Ascending aorta (tissue), 2 donors: ENCODE measurements around the gene WWP2. TPM values are rescaled to one million over a fixed set of nuclear protein-coding genes. Genes with fewer than 3 reads are reported as not detected.

Source experiments
- DNase-seq, 2 donors: peaks; one replicate each; pipeline ENCODE4 v3.0.0-alpha.2; 2019; ENCODE audit warnings: low spot score in 2 of 2
- H3K27ac ChIP-seq, 2 donors: fragments of 200-600 bp; sonication (generic); one replicate each; pipeline ENCODE4 v1.5.1; 2016 to 2017; ENCODE audit warnings: mild to moderate bottlenecking in 1 of 2
- H3K27me3 ChIP-seq: fragments of 200-600 bp; sonication (generic); one replicate; pipeline ENCODE4 v1.5.1; 2017
- H3K36me3 ChIP-seq, 2 donors: fragments of 200-600 bp; sonication (generic); one replicate each; pipeline ENCODE4 v1.5.1; 2016
- H3K4me1 ChIP-seq, 2 donors: fragments of 200-600 bp; sonication (generic); one replicate each; pipeline ENCODE4 v1.5.1; 2016 to 2017; ENCODE audit warnings: mild to moderate bottlenecking in 1 of 2
- H3K4me3 ChIP-seq, 2 donors: fragments of 200-600 bp; sonication (generic); one replicate each; pipeline ENCODE4 v1.5.1; 2016 to 2017; ENCODE audit warnings: mild to moderate bottlenecking in 1 of 2
- H3K9me3 ChIP-seq, 2 donors: fragments of 200-600 bp; sonication (generic); one replicate each; pipeline ENCODE4 v1.5.1; 2016
- intact Hi-C: fragments of 100-400 bp; cut with DNase I; formaldehyde crosslinking; loops from one replicate; pipeline ENCODE4 v1.15.1; 2023
- total RNA-seq: library from RNA; depleted of rRNA; stranded (reverse); fragments of >200 nt; gene quantifications from one replicate; pipeline ENCODE4 v1.1.0, GENCODE V29; 2016
- TF ChIP-seq, protein P1 (sequence below), 3 experiments: fragments of 200-600 bp in 2 of 3; fragments of 450-650 bp in 1 of 3; sonication (generic) in 2 of 3; IDR thresholded peaks; one replicate each; pipeline ENCODE4 v1.5.1; 2016 to 2019; ENCODE audit warnings: antibody characterized with exemption in 3 of 3, mild to moderate bottlenecking in 1 of 3, moderate library complexity in 1 of 3

The WWP2 gene
- total RNA-seq, 1 donor from 2014 or later = 71.2 TPM

GRCh38 chr16:69873783-69874182, 111.7 kb downstream of the WWP2 start:
- DNase-seq = no peak
- no peak overlapping the region for H3K4me3 ChIP-seq
- H3K9me3 ChIP-seq = peaks cover 6 to 13% of the 10 kb centered on the region in 2 donors
- H3K36me3 ChIP-seq = peaks cover 20 to 42% of the 10 kb centered on the region in 2 donors
- peak overlapping the region in 1 of 2 donors; percentile 58 for H3K27ac ChIP-seq
- H3K27me3 ChIP-seq = no peaks in the 10 kb centered on the region
- no peaks in the 10 kb centered on the region for H3K4me1 ChIP-seq
- TF ChIP-seq, protein P1, sequence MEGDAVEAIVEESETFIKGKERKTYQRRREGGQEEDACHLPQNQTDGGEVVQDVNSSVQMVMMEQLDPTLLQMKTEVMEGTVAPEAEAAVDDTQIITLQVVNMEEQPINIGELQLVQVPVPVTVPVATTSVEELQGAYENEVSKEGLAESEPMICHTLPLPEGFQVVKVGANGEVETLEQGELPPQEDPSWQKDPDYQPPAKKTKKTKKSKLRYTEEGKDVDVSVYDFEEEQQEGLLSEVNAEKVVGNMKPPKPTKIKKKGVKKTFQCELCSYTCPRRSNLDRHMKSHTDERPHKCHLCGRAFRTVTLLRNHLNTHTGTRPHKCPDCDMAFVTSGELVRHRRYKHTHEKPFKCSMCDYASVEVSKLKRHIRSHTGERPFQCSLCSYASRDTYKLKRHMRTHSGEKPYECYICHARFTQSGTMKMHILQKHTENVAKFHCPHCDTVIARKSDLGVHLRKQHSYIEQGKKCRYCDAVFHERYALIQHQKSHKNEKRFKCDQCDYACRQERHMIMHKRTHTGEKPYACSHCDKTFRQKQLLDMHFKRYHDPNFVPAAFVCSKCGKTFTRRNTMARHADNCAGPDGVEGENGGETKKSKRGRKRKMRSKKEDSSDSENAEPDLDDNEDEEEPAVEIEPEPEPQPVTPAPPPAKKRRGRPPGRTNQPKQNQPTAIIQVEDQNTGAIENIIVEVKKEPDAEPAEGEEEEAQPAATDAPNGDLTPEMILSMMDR (IDR thresholded peaks at IDR 0.05) = no peak
- intact Hi-C loops = no loop called here

GRCh38 chr16:69874271-69874670, 112.1 kb downstream of the WWP2 start:
- H3K9me3 ChIP-seq = peaks cover 6 to 13% of the 10 kb centered on the region in 2 donors
- H3K36me3 ChIP-seq = peaks cover 20 to 42% of the 10 kb centered on the region in 2 donors
- no peaks in the 10 kb centered on the region for H3K27me3 ChIP-seq
- intact Hi-C loops = no loop called here
- DNase-seq = no peak
- TF ChIP-seq, protein P1 (IDR thresholded peaks at IDR 0.05) = no peak
- peak overlapping the region in 1 of 2 donors; percentile 58 for H3K27ac ChIP-seq
- no peak overlapping the region for H3K4me3 ChIP-seq
- no peaks in the 10 kb centered on the region for H3K4me1 ChIP-seq

- Histone ChIP-seq H3K27ac (peak overlapping the region; percentile 53 to 69), H3K4me3 (no peak overlapping the region), H3K27me3 (no peaks in the 10 kb centered on the region), H3K36me3 (peaks cover 11 to 21% of the 10 kb centered on the region in 2 donors), H3K9me3 (peaks cover 6 to 13% of the 10 kb centered on the region in 2 donors), H3K4me1 (peaks cover 0 to 13% of the 10 kb centered on the region in 2 donors)
- DNase-seq = no peak
- TF ChIP-seq, protein P1 (IDR thresholded peaks at IDR 0.05) = no peak
- intact Hi-C loops = loop anchor here (5.0 kb wide), 1 partner anchor 37 kb away; no protein-coding TSS in a partner anchor
Measured at GRCh38 chr16:69880640-69881133, 118.6 kb downstream of the WWP2 start.

GRCh38 chr16:69881141-69881540, 119.0 kb downstream of the WWP2 start:
- DNase-seq = no peak
- intact Hi-C loops = loop anchor here (5.0 kb wide), 1 partner anchor 36 kb away; no protein-coding TSS in a partner anchor
- TF ChIP-seq, protein P1 (IDR thresholded peaks at IDR 0.05) = no peak
- Histone ChIP-seq H3K27me3 (no peaks in the 10 kb centered on the region), H3K36me3 (peaks cover 11 to 21% of the 10 kb centered on the region in 2 donors), H3K9me3 (peaks cover 6 to 12% of the 10 kb centered on the region in 2 donors), H3K4me1 (peaks cover 0 to 13% of the 10 kb centered on the region in 2 donors), H3K27ac (peak overlapping the region; percentile 53 to 69), H3K4me3 (no peak overlapping the region)

DNA sequence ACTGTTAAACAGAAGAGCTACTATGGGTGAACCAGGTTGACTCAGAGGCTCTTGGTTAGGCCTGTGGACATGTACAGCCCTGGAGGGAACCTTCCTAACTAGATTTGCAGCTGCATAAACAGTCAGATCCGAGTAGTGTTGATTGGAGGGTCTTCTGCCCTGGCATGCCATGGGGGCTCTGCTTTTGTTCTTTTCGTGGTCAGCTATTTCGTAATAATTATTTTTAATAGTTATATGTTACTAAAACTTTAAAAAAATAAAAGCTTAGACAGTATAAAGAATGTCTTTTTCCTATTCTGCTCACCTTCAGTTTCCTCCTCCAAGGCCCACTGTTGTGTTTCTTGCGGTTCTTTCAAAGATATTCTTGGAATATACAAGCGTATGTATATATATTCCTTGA, 121.6 kb downstream of the WWP2 start:
- peaks cover 0 to 13% of the 10 kb centered on the region in 2 donors for H3K4me1 ChIP-seq
- no peaks in the 10 kb centered on the region for H3K27me3 ChIP-seq
- DNase-seq = no peak
- no peak overlapping the region for H3K27ac ChIP-seq
- H3K9me3 ChIP-seq = no peaks in the 10 kb centered on the region
- no peak overlapping the region for H3K4me3 ChIP-seq
- TF ChIP-seq, protein P1 (IDR thresholded peaks at IDR 0.05) = no peak
- H3K36me3 ChIP-seq = peaks cover 0 to 2% of the 10 kb centered on the region in 2 donors
- intact Hi-C loops = loop anchor here (5.0 kb wide), 1 partner anchor 34 kb away; no protein-coding TSS in a partner anchor
